ENCODE data around the gene MDFI. TPM values are rescaled to one million over a fixed set of nuclear protein-coding genes. Genes with fewer than 3 reads are reported as not detected.

The MDFI gene
- total and polyA plus RNA-seq, 11 donors: 0.35 to 9.3 (median 2.2) TPM

- H3K4me3 ChIP-seq: peak overlapping the region; percentile 1 to 64 (median 50)
- peak overlapping the region in 4 of 12 donors; percentile 6 to 58 (median 40) for H3K27ac ChIP-seq
- no peak for TF ChIP-seq CTCF (IDR thresholded peaks at IDR 0.05)
- no peak for TF ChIP-seq POLR2A (IDR thresholded peaks at IDR 0.05)
- no peaks in the 10 kb centered on the region for H3K9me3 ChIP-seq
- WGBS, 4 donors: 19 to 32% (median 25%) methylated on average over 39 to 40 of the region's 40 CpGs
- peaks cover 12 to 34% (median 28%) of the 10 kb centered on the region in 9 donors for H3K27me3 ChIP-seq
- no peaks in the 10 kb centered on the region for H3K36me3 ChIP-seq
- ATAC-seq (peak in 2 of 4 donors; percentile 22 to 28), DNase-seq (peak in 2 of 5 donors; percentile 25 to 56)
- H3K4me1 ChIP-seq: peaks cover 4 to 30% (median 20%) of the 10 kb centered on the region in 12 donors
- intact Hi-C loops (cut with DNase I): no loop called here
Measured at GRCh38 chr6:41638935-41639808, 904 bp downstream of the MDFI start.

GRCh38 chr6:41639809-41640371, 1.6 kb downstream of the MDFI start:
- intact Hi-C loops (cut with DNase I): no loop called here
- Histone ChIP-seq H3K27ac (peak overlapping the region in 1 of 12 donors; percentile 43), H3K9me3 (no peaks in the 10 kb centered on the region), H3K36me3 (no peaks in the 10 kb centered on the region), H3K27me3 (peaks cover 12 to 34% (median 28%) of the 10 kb centered on the region in 9 donors), H3K4me3 (peak overlapping the region in 3 of 12 donors; percentile 62 to 64 (median 62)), H3K4me1 (peaks cover 4 to 30% (median 20%) of the 10 kb centered on the region in 12 donors)
- DNase-seq (peak in 2 of 5 donors; percentile 27 to 47), ATAC-seq (no peak)
- TF ChIP-seq CTCF (IDR thresholded peaks at IDR 0.05): no peak
- TF ChIP-seq POLR2A (IDR thresholded peaks at IDR 0.05): no peak
- 72 to 83% (median 78%) methylated on average over 8 of the region's 8 CpGs for whole genome bisulfite sequencing, 4 donors

GRCh38 chr6:41640426-41640825, 2.2 kb downstream of the MDFI start:
- H3K27ac ChIP-seq: no peak overlapping the region
- no peak overlapping the region for H3K4me3 ChIP-seq
- DNase-seq: peak in 2 of 5 donors; percentile 15 to 42
- H3K27me3 ChIP-seq: peaks cover 12 to 34% (median 28%) of the 10 kb centered on the region in 9 donors
- intact Hi-C loops (cut with DNase I): no loop called here
- TF ChIP-seq CTCF (IDR thresholded peaks at IDR 0.05): no peak
- no peak for TF ChIP-seq POLR2A (IDR thresholded peaks at IDR 0.05)
- no peaks in the 10 kb centered on the region for H3K36me3 ChIP-seq
- peaks cover 4 to 30% (median 20%) of the 10 kb centered on the region in 12 donors for H3K4me1 ChIP-seq
- 86 to 93% (median 91%) methylated on average over 4 to 7 of the region's 7 CpGs for WGBS, 4 donors
- no peaks in the 10 kb centered on the region for H3K9me3 ChIP-seq
- ATAC-seq: no peak

- 90 to 98% (median 92%) methylated on average over 8 to 9 of the region's 9 CpGs for WGBS, 4 donors
- no peak for TF ChIP-seq CTCF (IDR thresholded peaks at IDR 0.05)
- no peak for TF ChIP-seq POLR2A (IDR thresholded peaks at IDR 0.05)
- ATAC-seq: no peak
- intact Hi-C loops (cut with DNase I): no loop called here
- no peaks in the 10 kb centered on the region for H3K9me3 ChIP-seq
- peak in 1 of 5 donors; percentile 20 for DNase-seq
- H3K36me3 ChIP-seq: no peaks in the 10 kb centered on the region
- no peak overlapping the region for H3K27ac ChIP-seq
- peaks cover 12 to 30% (median 27%) of the 10 kb centered on the region in 9 donors for H3K27me3 ChIP-seq
- H3K4me1 ChIP-seq: peaks cover 4 to 30% (median 20%) of the 10 kb centered on the region in 12 donors
- no peak overlapping the region for H3K4me3 ChIP-seq
Measured at GRCh38 chr6:41641352-41641925, 3.2 kb downstream of the MDFI start.
